Breast epithelium (tissue), 4 donors: ENCODE results near the gene AGTPBP1. TPM values are rescaled to one million over a fixed set of nuclear protein-coding genes. Genes with fewer than 3 reads are reported as not detected.
"Not testable (repeated sequence)": the region's sequence is repeated elsewhere in the genome, so short reads cannot be mapped to it uniquely, and the experiment has no call there.

Experiments used
- DNase-seq, 2 donors: peaks; one replicate each; pipeline ENCODE4 v3.0.0-alpha.2; 2019; ENCODE audit warnings: low spot score in 2 of 2
- H3K27ac ChIP-seq, 2 donors: fragments of 200-600 bp; sonication (generic) in 1 of 2; one replicate each; pipeline ENCODE4 v1.5.1; 2016 to 2019; ENCODE audit warnings: mild to moderate bottlenecking in 1 of 2
- H3K27me3 ChIP-seq, 2 donors: fragments of 200-600 bp; sonication (generic) in 1 of 2; one replicate each; pipeline versions ENCODE4 v1.5.1 to v1.6.0; 2017 to 2019; ENCODE audit warnings: control low read depth in 1 of 2, mild to moderate bottlenecking in 1 of 2
- H3K36me3 ChIP-seq: fragments of 200-600 bp; one replicate; pipeline ENCODE4 v1.5.1; 2019
- H3K4me1 ChIP-seq, 2 donors: fragments of 200-600 bp; sonication (generic); one replicate each; pipeline ENCODE4 v1.5.1; 2016 to 2019; ENCODE audit warnings: control low read depth in 1 of 2
- H3K4me3 ChIP-seq, 3 donors: fragments of 200-600 bp; sonication (generic); 1 replicate in 2 of 3; 2 replicates in 1 of 3; pipeline ENCODE4 v1.5.1; 2016 to 2019; ENCODE audit warnings: mild to moderate bottlenecking in 3 of 3, moderate library complexity in 2 of 3
- H3K9me3 ChIP-seq, 2 donors: fragments of 200-600 bp; sonication (generic) in 1 of 2; one replicate each; pipeline ENCODE4 v1.5.1; 2016 to 2019; ENCODE audit warnings: control low read depth in 1 of 2
- POLR2A ChIP-seq: fragments of 450-650 bp; IDR thresholded peaks from one replicate; pipeline ENCODE4 v1.6.1; 2016; ENCODE audit warnings: antibody characterized with exemption, mild to moderate bottlenecking, moderate library complexity
- POLR2AphosphoS5 ChIP-seq, 3 donors: sonication (generic); formaldehyde crosslinking; IDR thresholded peaks; one replicate each; pipeline ENCODE4 v1.6.1; 2017; ENCODE audit warnings: antibody characterized with exemption in 3 of 3
- intact Hi-C: fragments of 100-400 bp; cut with DNase I; formaldehyde crosslinking; loops from one replicate; pipeline ENCODE4 v1.15.1; 2023; ENCODE audit warnings: low total_unique reads
- total RNA-seq, 3 donors: library from RNA; depleted of rRNA; stranded (reverse); fragments of >200 nt; gene quantifications; one replicate each; pipeline ENCODE4 v1.1.0, GENCODE V29; 2016
- TF ChIP-seq, protein P1 (sequence below), 3 donors: fragments of 450-650 bp; IDR thresholded peaks; one replicate each; pipeline ENCODE4 v1.5.1; 2016 to 2017; ENCODE audit warnings: antibody characterized with exemption in 3 of 3, mild to moderate bottlenecking in 3 of 3, moderate library complexity in 3 of 3

AGTPBP1 gene, protein sequence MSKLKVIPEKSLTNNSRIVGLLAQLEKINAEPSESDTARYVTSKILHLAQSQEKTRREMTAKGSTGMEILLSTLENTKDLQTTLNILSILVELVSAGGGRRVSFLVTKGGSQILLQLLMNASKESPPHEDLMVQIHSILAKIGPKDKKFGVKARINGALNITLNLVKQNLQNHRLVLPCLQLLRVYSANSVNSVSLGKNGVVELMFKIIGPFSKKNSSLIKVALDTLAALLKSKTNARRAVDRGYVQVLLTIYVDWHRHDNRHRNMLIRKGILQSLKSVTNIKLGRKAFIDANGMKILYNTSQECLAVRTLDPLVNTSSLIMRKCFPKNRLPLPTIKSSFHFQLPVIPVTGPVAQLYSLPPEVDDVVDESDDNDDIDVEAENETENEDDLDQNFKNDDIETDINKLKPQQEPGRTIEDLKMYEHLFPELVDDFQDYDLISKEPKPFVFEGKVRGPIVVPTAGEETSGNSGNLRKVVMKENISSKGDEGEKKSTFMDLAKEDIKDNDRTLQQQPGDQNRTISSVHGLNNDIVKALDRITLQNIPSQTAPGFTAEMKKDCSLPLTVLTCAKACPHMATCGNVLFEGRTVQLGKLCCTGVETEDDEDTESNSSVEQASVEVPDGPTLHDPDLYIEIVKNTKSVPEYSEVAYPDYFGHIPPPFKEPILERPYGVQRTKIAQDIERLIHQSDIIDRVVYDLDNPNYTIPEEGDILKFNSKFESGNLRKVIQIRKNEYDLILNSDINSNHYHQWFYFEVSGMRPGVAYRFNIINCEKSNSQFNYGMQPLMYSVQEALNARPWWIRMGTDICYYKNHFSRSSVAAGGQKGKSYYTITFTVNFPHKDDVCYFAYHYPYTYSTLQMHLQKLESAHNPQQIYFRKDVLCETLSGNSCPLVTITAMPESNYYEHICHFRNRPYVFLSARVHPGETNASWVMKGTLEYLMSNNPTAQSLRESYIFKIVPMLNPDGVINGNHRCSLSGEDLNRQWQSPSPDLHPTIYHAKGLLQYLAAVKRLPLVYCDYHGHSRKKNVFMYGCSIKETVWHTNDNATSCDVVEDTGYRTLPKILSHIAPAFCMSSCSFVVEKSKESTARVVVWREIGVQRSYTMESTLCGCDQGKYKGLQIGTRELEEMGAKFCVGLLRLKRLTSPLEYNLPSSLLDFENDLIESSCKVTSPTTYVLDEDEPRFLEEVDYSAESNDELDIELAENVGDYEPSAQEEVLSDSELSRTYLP
- 10 to 100 TPM; 20.0 to 25.0 (median 21.8) TPM for total RNA-seq

DNA sequence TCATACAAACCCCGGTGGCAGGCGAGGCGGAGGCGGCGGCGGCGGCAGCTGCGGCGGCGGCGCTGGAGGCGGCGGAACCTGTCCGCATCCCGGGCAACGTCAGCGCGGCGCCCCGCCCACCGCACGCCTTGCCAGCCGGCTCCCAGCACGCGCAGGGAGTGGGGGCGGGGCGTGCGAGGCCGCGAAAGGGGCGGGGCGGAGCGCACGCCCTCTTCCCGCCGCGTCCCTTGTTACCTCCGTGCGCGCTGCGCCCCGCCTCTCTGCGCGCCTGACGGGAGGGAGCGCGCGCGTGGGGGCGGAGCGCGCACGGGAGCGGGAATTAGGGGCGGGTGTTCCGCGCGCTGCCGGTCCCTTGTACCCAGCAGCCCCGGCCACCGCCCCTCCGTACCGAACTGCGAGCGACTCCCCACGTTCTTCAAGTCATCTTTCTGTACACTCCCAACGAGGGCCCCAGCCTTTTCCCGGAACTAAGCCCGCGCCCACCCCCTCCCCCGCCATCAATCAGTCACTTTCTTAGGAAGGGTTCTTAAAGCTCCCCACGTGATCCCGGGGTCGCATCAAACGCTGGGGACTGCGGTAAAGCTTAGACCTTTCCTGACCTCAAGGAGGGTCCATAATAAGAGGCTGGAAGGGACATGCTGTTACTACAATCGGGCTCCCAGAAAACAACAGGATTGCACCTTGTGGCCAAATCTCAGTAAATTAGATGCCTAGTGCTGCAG, at the start of gene AGTPBP1:
TSS of gene AGTPBP1 (minus strand) at position 80 of the 722 bp plus-strand sequence. CDS start 29,421 bp downstream, outside the sequence.
- Histone ChIP-seq H3K36me3 (no peaks in the 10 kb centered on the region), H3K4me1 (no peaks in the 10 kb centered on the region), H3K4me3 (peak within 1 kb of the TSS; percentile 86 to 94 (median 90)), H3K27ac (peak within 1 kb of the TSS; percentile 87 to 89), H3K9me3 (no peaks in the 10 kb centered on the region), H3K27me3 (no peaks in the 10 kb centered on the region)
- DNase-seq = peak; percentile 89 to 93
- intact Hi-C loops = no loop called here
- TF ChIP-seq POLR2A (no peak), POLR2AphosphoS5 (IDR thresholded peaks at IDR 0.05) (peak in 1 of 3 donors; percentile 26)
- TF ChIP-seq, protein P1, sequence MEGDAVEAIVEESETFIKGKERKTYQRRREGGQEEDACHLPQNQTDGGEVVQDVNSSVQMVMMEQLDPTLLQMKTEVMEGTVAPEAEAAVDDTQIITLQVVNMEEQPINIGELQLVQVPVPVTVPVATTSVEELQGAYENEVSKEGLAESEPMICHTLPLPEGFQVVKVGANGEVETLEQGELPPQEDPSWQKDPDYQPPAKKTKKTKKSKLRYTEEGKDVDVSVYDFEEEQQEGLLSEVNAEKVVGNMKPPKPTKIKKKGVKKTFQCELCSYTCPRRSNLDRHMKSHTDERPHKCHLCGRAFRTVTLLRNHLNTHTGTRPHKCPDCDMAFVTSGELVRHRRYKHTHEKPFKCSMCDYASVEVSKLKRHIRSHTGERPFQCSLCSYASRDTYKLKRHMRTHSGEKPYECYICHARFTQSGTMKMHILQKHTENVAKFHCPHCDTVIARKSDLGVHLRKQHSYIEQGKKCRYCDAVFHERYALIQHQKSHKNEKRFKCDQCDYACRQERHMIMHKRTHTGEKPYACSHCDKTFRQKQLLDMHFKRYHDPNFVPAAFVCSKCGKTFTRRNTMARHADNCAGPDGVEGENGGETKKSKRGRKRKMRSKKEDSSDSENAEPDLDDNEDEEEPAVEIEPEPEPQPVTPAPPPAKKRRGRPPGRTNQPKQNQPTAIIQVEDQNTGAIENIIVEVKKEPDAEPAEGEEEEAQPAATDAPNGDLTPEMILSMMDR (IDR thresholded peaks at IDR 0.05) = peak in 2 of 3 donors; percentile 17 to 18

DNA sequence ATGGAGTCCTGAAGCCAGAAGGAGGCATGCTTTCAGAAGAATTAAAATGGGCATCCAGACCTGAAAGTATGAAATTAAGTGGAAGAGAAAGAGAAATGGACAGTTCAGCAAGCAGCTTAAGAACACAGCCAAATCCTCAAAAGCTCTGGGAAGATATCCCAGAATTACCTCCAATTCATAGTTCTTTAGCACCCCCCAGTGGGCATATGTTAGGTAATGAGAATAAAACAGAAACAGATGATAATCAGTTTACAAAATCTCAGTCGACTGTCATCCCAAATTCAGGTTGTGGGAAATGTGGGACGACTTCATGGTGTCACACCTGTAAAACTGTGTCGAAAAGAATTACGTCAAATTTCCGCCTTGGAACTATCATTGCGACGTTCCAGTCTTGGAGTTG, 44.4 kb upstream of the AGTPBP1 start:
- H3K27ac ChIP-seq, intact Hi-C loops, H3K27me3 ChIP-seq, H3K4me1 ChIP-seq, H3K4me3 ChIP-seq, DNase-seq, H3K36me3 ChIP-seq, H3K9me3 ChIP-seq: not testable (repeated sequence)

DNA sequence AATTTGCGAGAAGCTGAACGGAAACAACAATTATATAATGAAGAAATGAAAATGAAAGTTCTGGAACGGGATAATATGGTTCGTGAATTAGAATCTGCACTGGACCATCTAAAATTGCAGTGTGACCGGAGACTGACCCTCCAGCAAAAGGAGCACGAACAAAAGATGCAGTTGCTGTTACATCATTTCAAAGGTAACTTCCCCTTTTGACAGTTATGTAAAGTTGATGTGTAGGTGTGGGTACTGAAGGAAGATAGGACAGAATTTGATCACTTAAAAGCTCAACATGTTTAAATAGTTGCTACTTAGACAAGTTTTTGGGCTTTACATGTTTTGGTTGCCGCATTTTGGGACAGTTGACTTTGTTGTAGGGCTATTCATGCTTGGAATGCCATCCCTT, 32.1 kb upstream of the AGTPBP1 start:
- DNase-seq, H3K9me3 ChIP-seq, H3K4me1 ChIP-seq, H3K27me3 ChIP-seq, intact Hi-C loops, H3K27ac ChIP-seq, H3K36me3 ChIP-seq, H3K4me3 ChIP-seq: not testable (repeated sequence)

DNA sequence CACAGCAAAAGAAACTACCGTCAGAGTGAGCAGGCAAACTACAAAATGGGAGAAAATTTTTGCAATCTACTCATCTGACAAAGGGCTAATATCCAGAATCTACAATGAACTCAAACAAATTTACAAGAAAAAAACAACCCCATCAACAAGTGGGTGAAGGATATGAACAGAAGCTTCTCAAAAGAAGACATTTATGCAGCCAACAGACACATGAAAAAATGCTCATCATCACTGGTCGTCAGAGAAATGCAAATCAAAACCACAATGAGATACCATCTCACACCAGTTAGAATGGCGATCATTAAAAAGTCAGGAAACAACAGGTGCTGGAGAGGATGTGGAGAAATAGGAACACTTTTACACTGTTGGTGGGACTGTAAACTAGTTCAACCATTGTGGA, 20.0 kb upstream of the AGTPBP1 start:
- H3K27ac ChIP-seq, H3K4me3 ChIP-seq, H3K27me3 ChIP-seq, H3K36me3 ChIP-seq, H3K4me1 ChIP-seq, H3K9me3 ChIP-seq, DNase-seq, intact Hi-C loops: not testable (repeated sequence)

DNA sequence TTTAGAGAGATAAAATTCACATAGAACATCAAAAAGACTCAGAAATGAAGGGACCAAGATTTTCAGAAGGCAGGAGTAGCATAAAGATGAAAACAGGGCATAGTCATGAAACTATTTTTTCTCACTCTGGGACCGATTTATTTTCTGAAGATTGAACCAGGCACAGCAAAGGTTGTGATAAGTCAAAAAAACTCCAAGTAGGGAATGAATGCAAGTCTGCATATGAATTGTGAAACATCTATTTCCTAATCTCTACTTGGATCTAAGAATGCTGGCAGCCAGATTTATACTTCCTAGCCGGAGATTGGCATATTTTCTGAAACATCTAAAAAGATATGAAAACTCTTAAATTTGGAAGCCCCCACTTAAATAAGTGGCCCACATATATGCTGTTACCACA, 16.0 kb upstream of the AGTPBP1 start:
- H3K27ac ChIP-seq, H3K36me3 ChIP-seq, DNase-seq, H3K4me3 ChIP-seq, H3K4me1 ChIP-seq, H3K27me3 ChIP-seq, intact Hi-C loops, H3K9me3 ChIP-seq: not testable (repeated sequence)

DNA sequence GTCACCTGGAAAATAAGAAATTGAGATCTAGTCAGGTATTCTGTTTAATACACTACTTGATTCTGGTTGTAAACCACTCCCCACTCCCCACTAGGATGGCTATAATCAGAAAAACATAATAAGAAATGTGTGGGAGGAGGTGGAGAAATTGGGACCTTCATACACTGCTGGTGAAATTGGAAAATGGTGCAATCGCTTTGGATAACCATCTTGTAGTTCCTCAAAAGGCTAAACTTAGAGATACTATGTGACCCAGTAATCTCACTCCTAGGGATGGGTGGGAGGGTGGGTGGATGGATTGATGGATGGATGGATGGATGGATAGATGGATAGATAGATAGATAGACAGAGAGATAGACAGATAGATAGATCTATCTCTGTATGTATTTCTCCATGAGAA, 14.5 kb upstream of the AGTPBP1 start:
- intact Hi-C loops, H3K27me3 ChIP-seq, H3K4me1 ChIP-seq, H3K27ac ChIP-seq, H3K4me3 ChIP-seq, H3K9me3 ChIP-seq, H3K36me3 ChIP-seq, DNase-seq: not testable (repeated sequence)

DNA sequence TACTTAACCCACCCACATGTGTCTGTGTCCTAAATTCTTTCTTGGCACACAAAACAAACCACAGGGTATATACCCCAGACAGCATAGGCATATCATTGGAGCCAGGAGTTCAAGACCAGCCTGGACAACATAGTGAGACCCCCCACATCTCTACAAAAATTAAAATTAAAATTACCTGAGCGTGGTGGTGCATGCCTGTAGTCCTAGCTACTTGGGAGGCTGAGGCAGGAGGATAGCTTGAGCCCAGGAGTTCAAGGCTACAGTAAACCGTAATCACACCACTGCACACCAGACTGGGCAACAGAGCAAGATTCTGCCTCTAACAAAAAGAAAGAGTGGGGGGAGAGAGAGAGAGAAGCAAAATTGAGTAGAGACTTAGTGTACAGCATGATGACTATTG, 4.6 kb upstream of the AGTPBP1 start:
- Histone ChIP-seq H3K27ac (no peak overlapping the region), H3K4me3 (no peak overlapping the region), H3K27me3 (no peaks in the 10 kb centered on the region), H3K36me3 (no peaks in the 10 kb centered on the region), H3K9me3 (no peaks in the 10 kb centered on the region), H3K4me1 (no peaks in the 10 kb centered on the region)
- no peak for DNase-seq
- TF ChIP-seq, protein P1 (IDR thresholded peaks at IDR 0.05) = no peak
- TF ChIP-seq POLR2AphosphoS5 (IDR thresholded peaks at IDR 0.05) = no peak
- TF ChIP-seq POLR2A = no peak
- intact Hi-C loops = no loop called here
